Stimulated activated CD4-positive, alpha-beta T cell treated with anti-CD3 and anti-CD28 coated beads, TNF-alpha, amount 100 ng/mL, for 1 hour (primary cell): ENCODE data around the gene USH1C.
A peak's percentile ranks its signal among the peaks of the same experiment; 100 is the strongest.

ENCODE experiments used
- DNase-seq, 3 donors: peaks; one replicate each; pipeline ENCODE4 v3.0.0-alpha.2; 2020; ENCODE audit warnings: low read depth in 3 of 3, low spot score in 1 of 3

USH1C gene

DNA sequence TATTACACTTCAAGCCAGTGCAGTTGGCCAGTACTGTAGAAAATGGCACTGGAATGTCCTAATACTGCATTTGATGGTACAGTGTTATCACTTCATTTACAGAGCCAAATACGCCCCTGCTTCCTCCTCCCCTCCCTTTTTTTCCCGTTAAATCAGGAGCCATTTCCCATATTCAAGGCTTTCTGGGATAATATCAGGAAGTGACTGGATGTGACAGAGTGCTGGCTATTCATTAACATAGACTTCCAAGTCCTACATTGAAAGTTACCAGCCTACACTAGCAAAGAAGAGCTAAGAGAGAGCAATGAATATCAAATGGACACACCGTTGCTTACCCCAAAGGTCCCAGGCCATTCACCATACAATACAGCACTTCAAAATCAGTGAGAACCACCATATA lies 35.4 kb downstream of the USH1C start:
- no peak for DNase-seq

- no peak for DNase-seq
These were observed 35.9 kb downstream of the USH1C start for GRCh38 chr11:17508306-17508705.

DNA sequence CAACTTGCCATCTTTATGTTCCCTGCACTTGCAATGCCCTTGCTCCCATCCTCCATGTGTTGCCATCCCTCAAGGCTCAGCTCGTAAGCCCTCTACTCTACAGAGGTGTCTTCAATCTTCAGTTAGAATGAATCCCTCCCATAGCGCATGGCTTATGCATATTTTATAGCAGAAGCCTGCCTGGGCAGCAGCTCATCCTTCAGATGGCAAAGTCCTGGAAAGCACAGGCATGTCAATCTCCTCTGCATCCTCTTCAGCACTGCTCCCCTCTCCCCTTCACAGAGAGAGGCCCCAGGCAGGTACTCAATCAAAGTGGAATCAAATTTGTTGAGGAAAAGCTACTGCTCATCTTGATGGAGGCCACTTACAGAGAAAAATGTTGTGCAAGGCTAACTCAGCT lies 36.4 kb downstream of the USH1C start:
- DNase-seq, result no peak

DNA sequence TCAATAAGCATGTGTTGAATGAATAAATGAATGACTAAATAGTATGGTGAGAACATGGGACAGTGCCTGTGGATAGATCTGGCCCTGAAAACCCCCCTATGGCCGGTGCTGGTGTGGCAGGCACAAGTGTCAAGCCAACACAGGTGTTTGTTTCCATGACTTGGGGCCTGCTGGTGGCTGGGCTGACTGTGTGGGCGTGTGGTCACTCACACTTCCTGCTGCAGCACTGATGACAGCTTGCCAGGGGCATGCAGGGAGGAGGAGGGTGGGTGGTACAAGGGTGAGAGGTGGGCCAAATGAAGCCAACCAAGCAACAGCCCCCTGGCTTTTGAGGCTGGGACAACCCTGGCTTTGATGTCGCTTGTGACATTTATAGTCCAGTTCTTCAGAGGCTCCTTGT lies 37.3 kb downstream of the USH1C start:
- DNase-seq, result no peak

DNA sequence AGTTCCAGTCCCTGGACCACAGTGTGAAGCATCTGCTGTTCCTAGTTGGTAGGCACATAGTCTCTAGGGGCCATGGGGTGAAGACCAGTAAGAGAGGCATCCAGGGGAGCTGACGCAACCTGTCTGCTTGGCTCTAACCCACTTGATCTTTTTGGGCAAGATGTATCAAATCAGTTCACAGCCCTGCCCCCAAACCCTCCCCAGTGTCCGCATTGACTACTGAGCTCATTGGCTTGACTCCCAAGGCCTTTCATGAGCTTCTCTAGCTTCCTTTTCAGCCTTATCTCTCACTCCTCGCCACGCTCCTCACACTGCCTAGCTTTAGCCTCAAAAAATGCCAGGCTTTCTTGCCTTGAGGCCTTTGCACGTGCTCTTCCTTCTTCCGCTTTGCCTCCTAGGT lies 37.9 kb downstream of the USH1C start:
- no peak for DNase-seq

- DNase-seq, result no peak
These were observed 39.1 kb downstream of the USH1C start for GRCh38 chr11:17505146-17505545.

- DNase-seq, result peak; percentile 43 to 69 (median 44)
These were observed 39.7 kb downstream of the USH1C start for GRCh38 chr11:17504330-17505107.

DNA sequence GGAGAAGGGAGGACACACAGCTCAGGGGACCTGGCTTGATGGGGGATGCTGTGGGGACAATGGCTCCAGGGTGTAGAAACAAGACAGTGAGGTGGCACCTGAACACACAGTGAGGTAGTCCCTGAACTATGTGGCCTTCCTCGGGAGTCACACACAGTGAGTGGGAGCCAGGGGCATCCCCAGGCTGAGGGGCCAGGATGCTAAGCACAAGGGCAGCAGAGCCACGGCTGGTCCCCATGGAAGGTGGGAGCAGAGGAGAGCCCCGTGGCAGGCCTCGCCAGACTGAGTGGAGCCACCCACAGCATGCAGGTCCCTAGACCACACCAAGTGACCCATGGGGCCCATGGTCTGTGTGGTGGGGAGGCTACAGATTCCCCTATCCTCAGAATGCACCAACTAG lies 41.6 kb downstream of the USH1C start:
- no peak for DNase-seq

DNA sequence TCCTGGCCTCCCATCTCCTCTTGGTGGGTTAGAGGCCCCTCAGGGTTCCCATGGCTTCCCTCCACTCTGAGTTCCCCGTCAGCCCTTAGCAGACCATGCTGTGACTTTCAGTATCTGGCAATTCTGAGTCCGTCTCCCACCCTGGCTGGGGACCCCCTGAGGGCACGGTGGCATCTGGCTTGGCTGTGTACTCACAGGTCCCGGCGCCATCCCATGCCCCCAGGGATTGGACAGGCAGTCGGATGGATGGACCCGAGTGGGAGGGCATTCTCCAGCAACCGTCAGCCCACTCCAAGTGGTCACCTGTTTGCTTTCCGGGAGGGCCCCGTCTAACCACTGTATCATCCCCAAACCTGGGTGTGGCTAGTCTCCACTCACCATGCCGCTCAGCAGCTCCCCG lies 43.5 kb downstream of the USH1C start:
- no peak for DNase-seq

DNA sequence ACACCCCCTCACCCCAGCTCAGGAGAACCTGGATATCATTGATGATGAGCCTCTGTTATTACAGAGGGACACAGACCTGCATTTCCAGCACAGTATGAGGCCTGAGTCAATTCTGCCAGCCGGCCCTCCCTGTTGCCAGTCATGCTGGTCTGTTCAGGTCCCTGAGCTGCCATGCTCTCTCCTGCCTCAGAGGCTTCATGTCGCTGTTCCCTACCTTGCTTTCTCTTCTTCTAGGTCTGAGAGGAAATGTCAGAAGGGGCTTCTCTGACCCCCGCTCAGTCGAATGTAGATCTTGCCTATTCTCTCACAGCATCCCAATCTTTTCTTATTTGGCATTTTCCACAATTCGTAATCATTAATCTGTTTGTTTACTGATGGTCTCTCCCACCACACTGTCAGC lies 45.7 kb downstream of the USH1C start:
- no peak for DNase-seq

GRCh38 chr11:17498058-17498457 lies 46.2 kb downstream of the USH1C start:
- no peak for DNase-seq

DNA sequence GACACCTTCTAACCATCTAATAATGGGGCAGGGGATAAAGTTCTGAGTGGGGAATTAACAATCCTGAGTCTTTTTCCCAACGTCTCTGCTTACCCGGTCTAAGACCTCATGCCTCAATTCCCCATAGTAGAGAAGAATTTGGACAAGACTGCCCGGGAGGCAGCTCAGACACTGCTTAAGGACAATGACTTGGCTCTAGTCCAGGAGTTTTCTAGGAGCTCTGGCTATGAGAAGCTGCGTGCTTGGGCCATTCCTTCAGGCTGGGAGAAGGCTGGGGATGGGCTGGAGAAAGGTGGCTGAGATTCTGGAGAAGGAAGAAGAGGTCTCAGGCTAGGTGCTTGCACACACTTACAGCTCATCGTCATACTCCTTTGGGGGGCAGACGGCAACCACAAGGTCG lies 47.8 kb downstream of the USH1C start:
- DNase-seq, result no peak

GRCh38 chr11:17494019-17494418 lies 50.2 kb downstream of the USH1C start:
- no peak for DNase-seq

DNA sequence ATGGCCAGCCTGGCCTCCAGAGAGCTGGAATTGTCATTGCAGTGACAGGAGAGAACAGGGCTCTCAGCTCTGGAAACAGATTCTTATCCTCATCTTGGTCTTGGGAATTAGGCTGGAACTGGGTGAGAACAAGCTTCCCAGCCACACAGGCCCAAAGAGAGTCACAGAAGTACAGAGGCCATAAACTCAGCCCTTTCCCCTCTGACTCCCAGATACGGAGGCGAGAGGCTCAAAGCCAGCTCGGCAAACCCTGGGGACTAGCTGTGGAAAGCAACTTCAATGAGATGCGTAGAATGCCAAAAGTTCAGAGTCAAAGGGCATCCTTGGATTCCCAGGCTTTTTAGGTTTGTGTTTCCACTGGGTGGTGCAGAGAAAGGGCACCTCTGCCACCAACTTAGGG lies 53.3 kb downstream of the USH1C start:
- no peak for DNase-seq

- DNase-seq, result no peak
These were observed 54.0 kb downstream of the USH1C start for GRCh38 chr11:17490232-17490631.

DNA sequence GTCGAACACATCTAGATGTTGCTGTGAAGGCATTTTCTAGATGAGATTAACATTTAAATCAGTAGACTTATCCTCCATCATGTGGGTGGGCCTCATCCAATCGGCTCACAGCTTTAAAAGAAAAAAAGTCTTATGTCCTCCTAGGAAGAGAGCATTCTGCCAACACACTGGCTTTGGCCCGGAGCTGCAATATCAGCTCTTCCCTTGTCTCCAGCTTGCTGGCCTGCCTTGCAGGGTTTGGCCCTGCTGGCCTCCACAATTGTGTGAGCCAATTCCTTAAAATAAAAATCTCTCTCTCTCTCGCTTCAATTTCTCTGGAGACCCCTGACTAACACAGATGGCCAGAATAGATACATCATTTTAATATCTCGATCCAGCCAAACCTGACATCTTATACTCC lies 54.5 kb downstream of the USH1C start:
- no peak for DNase-seq

DNA sequence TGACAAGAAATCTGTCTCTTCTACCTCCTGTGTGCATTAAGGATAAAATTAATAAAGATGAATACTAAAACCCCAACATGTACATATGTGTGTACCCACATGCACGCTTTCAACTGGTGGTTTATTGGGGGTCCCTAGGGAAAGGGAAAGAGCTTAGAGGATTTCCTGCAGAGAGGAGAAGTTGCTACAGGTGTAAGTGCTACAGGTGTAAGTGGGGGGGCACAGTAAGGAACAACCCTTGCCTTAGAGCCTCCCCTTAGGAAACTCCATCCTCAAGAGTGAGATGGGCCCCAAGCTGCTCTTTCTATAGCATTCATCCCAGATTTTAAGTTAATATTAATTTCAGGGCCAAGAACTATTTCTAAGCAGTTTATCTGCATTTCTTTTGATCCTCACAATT lies 55.7 kb downstream of the USH1C start:
- DNase-seq, result no peak

GRCh38 chr11:17486646-17487045 lies 57.6 kb downstream of the USH1C start:
- no peak for DNase-seq

- no peak for DNase-seq
These were observed 60.7 kb downstream of the USH1C start for GRCh38 chr11:17483505-17483904.

GRCh38 chr11:17481905-17482304 lies 62.3 kb downstream of the USH1C start:
- no peak for DNase-seq

DNA sequence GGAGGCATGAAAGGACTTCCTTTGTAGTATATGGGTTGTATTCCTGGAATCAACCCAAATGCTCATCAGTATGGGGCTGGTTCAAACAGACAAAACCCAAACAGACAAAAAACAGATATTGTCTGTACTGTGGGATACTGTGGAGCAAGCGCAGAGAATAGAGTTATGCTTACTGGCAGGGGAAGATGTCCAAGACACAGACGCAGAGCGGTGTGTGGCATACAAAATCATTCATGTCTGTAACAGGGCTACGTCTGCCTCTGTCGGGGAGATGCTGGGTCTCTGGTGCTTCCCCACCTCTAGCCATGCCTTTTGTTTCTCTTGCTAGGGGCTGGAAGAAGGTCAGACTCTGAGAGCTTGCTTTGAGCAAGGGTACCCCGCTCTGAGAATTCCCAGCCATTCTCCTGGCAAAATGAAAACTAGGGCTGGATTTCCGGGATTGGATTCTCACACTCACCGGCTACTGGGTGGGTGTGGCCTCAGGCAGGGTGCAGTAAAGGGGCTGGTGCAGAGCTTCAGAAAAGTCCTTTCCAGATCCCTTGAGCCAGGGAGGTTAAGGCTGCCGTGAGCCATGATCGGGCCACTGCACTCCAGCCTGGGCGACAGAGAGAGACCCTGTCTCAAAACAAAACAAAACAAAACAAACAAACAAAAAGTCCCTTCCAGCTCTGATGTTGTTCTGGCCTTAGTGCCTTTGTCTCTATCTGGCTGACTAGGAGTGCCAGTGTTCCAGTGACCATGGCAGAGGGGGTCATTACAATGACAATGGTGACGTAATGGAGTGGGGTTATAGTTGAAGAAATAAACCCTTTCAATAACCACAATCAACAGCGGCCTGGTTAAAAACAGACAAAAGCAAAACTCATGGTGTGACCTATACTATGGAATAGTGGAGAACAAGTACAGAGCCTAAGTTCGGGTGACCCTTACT lies 64.7 kb downstream of the USH1C start:
- no peak for DNase-seq

- no peak for DNase-seq
These were observed 66.1 kb downstream of the USH1C start for GRCh38 chr11:17478070-17478469.
